ENCODE measurements around the gene PRTN3.

The PRTN3 gene

GRCh38 chr19:803686-804418 is 36.9 kb upstream of the PRTN3 start:
- DNase-seq, result no peak

- DNase-seq, result no peak
Measured at GRCh38 chr19:804419-805165, 36.2 kb upstream of the PRTN3 start.

- no peak for DNase-seq
Measured at GRCh38 chr19:805166-805551, 35.6 kb upstream of the PRTN3 start.

- DNase-seq, result no peak
Measured at GRCh38 chr19:805600-806550, 34.9 kb upstream of the PRTN3 start.

- no peak for DNase-seq
Measured at GRCh38 chr19:806815-807421, 33.9 kb upstream of the PRTN3 start.

- DNase-seq, result no peak
Measured at GRCh38 chr19:807627-808422, 33.0 kb upstream of the PRTN3 start.

GRCh38 chr19:808423-808775 is 32.4 kb upstream of the PRTN3 start:
- DNase-seq, result no peak

- DNase-seq, result no peak
Measured at GRCh38 chr19:810077-810855, 30.5 kb upstream of the PRTN3 start.

- DNase-seq, result no peak
Measured at GRCh38 chr19:810883-811489, 29.8 kb upstream of the PRTN3 start.

GRCh38 chr19:811506-812048 is 29.2 kb upstream of the PRTN3 start:
- no peak for DNase-seq

- DNase-seq, result no peak
Measured at GRCh38 chr19:812049-812746, 28.6 kb upstream of the PRTN3 start.

GRCh38 chr19:812747-813218 is 28.0 kb upstream of the PRTN3 start:
- DNase-seq, result no peak

GRCh38 chr19:813219-814151 is 27.3 kb upstream of the PRTN3 start:
- DNase-seq, result no peak

- no peak for DNase-seq
Measured at GRCh38 chr19:814152-815078, 26.4 kb upstream of the PRTN3 start.

- no peak for DNase-seq
Measured at GRCh38 chr19:815079-815774, 25.6 kb upstream of the PRTN3 start.

GRCh38 chr19:815775-816499 is 24.9 kb upstream of the PRTN3 start:
- DNase-seq, result no peak
